ENCODE results near the gene HLF.

HLF gene

DNA sequence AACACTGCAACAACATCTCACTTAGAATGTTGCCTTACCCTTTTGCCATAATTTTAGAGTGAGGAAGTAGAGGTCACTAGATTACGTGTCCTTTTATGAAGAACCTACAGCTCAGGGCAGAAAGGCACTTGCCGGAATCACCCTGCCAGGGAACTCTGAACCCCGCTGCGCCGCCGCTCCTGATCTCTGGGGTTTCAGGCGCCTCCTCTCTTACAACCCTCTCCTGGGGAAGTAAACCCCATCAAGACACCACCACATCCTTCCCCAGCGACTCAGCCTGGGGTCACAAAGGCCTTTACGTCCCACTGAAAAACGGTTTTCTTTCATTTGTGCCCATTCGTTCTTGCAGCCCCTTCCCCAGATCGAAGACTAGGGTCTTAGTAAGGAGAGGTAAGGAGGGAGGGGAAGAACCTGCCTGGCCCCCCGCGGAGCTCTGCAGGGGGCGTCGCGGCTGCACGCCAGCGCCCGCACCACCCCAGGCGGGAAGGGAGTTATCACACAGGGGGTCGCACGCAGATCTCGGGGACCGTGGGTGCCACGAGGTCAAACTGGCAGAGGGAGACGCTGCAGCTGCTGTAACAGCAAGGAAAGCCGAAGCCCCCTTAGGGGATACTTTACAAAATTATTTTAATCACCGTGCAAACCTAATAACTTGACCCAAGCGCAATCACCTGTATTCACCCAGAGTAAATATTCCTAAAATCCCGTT lies 1.0 kb upstream of the HLF start:
- TF ChIP-seq, protein P1, sequence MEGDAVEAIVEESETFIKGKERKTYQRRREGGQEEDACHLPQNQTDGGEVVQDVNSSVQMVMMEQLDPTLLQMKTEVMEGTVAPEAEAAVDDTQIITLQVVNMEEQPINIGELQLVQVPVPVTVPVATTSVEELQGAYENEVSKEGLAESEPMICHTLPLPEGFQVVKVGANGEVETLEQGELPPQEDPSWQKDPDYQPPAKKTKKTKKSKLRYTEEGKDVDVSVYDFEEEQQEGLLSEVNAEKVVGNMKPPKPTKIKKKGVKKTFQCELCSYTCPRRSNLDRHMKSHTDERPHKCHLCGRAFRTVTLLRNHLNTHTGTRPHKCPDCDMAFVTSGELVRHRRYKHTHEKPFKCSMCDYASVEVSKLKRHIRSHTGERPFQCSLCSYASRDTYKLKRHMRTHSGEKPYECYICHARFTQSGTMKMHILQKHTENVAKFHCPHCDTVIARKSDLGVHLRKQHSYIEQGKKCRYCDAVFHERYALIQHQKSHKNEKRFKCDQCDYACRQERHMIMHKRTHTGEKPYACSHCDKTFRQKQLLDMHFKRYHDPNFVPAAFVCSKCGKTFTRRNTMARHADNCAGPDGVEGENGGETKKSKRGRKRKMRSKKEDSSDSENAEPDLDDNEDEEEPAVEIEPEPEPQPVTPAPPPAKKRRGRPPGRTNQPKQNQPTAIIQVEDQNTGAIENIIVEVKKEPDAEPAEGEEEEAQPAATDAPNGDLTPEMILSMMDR (IDR thresholded peaks at IDR 0.05): no peak

DNA sequence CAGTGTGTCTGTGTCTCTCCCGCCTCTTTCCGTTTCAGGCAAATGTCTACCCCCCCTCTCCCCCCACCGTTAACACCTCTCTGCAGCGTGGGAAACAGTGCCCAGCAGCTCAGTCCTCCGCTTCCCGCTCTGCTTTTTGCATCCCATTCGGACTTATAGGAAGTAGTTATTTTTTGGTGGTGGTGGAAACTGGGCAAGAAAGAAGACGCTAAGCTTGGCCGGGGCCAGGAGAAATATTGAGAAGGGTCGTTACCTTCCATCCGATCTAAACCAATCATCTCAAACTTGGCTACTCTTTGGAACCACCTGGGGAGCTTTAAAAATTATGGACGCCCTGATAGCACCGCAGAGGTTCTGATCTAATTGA lies 499 bp upstream of the HLF start:
- H3K9me3 ChIP-seq: no peaks in the 10 kb centered on the region
- H3K4me3 ChIP-seq (ENCODE audit: low read depth in 1 of 2, low read length in 1 of 2): no peak overlapping the region
- TF ChIP-seq, protein P1 (IDR thresholded peaks at IDR 0.05): no peak
- peaks cover 98% of the 10 kb centered on the region for H3K27me3 ChIP-seq
- H3K36me3 ChIP-seq: no peaks in the 10 kb centered on the region
- peaks cover 0 to 17% of the 10 kb centered on the region in 2 experiments for H3K4me1 ChIP-seq (ENCODE audit: control insufficient read depth in 1 of 2, insufficient read depth in 1 of 2, low read depth in 1 of 2, low read length in 1 of 2)
- H3K27ac ChIP-seq: no peak overlapping the region

More for the DNA sequence above, 1.0 kb upstream of the HLF start:
- Histone ChIP-seq H3K4me3 (ENCODE audit: low read depth in 1 of 2, low read length in 1 of 2) (no peak overlapping the region), H3K27me3 (peaks cover 94% of the 10 kb centered on the region), H3K27ac (no peak overlapping the region), H3K9me3 (no peaks in the 10 kb centered on the region), H3K4me1 (ENCODE audit: control insufficient read depth in 1 of 2, insufficient read depth in 1 of 2, low read depth in 1 of 2, low read length in 1 of 2) (peaks cover 0 to 17% of the 10 kb centered on the region in 2 experiments), H3K36me3 (no peaks in the 10 kb centered on the region)

DNA sequence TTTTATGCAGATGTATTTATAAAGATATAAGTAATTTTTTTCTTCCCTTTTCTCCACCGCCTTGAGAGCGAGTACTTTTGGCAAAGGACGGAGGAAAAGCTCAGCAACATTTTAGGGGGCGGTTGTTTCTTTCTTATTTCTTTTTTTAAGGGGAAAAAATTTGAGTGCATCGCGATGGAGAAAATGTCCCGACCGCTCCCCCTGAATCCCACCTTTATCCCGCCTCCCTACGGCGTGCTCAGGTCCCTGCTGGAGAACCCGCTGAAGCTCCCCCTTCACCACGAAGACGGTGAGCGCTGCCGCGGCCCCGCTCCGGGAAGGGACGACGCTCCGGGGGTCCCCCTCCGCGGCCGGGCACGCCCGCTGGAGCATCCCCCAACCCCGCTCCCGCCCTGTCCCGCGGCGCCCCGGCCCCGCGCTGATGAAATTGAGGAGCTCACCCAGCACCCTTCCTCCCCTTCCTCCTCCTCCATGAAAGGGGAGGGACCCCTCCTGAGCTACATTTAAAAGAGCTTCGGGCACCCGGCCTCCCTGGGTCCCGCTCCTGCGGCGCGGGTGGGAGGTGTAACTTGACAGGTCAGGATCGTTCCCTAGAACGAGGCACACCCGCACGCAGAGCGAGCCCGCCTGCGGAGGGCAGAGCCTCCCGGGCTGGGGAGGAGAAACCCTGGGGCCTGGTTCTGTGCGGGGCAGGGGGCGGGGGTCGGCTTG lies 706 bp downstream of the HLF start:
- no peak overlapping the region for H3K27ac ChIP-seq
- peaks cover 99% of the 10 kb centered on the region for H3K27me3 ChIP-seq
- no peaks in the 10 kb centered on the region for H3K9me3 ChIP-seq
- TF ChIP-seq, protein P1 (IDR thresholded peaks at IDR 0.05): no peak
- no peak overlapping the region for H3K4me3 ChIP-seq (ENCODE audit: low read depth in 1 of 2, low read length in 1 of 2)
- H3K4me1 ChIP-seq (ENCODE audit: control insufficient read depth in 1 of 2, insufficient read depth in 1 of 2, low read depth in 1 of 2, low read length in 1 of 2): peaks cover 0 to 17% of the 10 kb centered on the region in 2 experiments
- H3K36me3 ChIP-seq: no peaks in the 10 kb centered on the region

DNA sequence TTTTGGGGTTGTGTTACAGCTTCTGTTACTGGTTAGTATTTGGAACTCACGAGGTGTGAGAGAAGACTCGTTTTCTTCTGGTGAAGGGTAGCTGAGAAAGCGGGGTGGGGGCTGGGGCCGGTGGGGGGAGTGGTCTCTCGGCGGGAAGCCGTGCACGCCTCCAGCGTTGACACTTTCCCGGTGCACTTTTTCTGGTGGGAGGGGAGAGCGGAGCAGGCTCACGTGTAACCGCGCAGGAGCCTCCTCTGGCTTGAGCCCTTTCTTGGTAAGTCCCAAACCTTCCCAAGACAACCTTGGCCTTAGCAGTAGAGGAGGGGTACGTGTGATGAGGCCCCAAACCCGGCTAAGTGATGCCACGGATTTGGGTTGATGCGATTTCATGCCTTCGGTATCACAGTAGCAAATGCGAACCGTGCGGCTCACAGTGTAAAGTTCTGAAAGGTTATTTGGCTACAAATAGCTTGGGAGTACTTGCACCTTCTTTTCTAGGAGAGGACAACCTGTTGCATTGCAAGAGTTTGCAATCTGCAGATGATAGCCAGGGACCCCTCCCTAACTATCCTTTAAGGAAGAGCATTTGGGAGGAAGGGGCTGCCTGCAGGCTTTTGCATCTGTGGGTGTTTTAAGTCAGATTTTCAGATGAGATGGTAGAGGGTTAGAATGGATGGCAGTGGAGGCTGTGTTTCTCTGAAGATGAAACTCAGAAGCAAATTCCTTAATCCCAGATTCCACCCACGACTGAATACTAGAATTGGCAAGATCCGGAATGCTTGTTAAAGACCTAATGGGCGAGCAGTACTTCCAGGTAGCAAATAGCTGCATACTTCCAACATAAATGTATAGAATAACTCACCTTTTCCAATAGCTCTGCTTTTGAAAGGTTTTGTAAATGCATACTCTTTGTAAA lies 1.5 kb downstream of the HLF start:
- H3K9me3 ChIP-seq: no peaks in the 10 kb centered on the region
- H3K4me3 ChIP-seq (ENCODE audit: low read depth in 1 of 2, low read length in 1 of 2): no peak overlapping the region
- H3K27ac ChIP-seq: no peak overlapping the region
- no peaks in the 10 kb centered on the region for H3K36me3 ChIP-seq
- TF ChIP-seq, protein P1 (IDR thresholded peaks at IDR 0.05): no peak
- H3K4me1 ChIP-seq (ENCODE audit: control insufficient read depth in 1 of 2, insufficient read depth in 1 of 2, low read depth in 1 of 2, low read length in 1 of 2): peaks cover 0 to 17% of the 10 kb centered on the region in 2 experiments
- H3K27me3 ChIP-seq: peaks cover 100% of the 10 kb centered on the region

DNA sequence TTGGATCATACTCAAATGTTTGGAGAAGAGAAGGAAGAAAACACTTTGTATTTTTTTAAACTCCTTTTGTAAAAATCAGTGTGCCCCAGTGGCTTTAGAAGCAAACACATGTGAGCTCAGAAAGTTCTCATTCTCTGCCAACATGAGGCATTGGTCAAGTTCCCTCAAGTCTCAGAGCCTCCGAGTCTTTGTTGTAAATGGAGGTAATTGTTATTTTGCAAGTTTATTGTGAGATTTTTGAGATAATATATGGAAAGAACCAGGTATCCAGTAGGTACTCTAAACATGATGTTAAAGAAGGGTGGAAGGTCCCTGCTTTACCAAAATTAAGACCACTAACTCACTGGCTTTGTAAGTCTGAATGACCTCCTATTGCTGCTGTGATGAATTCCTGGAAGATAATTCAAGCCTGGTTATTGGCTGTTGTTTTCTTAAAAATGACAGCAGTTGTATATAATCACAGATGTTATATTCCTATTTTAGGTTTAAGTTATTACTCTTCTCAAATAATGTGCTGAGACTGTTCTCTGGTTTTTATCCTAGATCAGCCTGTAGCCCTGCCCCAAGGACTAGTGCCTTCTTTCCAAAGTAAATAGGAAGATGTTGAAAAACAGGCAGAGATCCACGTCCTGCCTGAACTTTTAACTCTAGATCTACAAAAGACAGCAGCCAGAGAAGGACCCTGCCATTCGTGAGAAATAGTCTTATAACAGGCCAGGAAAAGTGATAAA lies 2.4 kb downstream of the HLF start:
- Histone ChIP-seq H3K27me3 (peaks cover 100% of the 10 kb centered on the region), H3K4me1 (ENCODE audit: control insufficient read depth in 1 of 2, insufficient read depth in 1 of 2, low read depth in 1 of 2, low read length in 1 of 2) (peaks cover 0 to 17% of the 10 kb centered on the region in 2 experiments), H3K9me3 (no peaks in the 10 kb centered on the region), H3K4me3 (ENCODE audit: low read depth in 1 of 2, low read length in 1 of 2) (no peak overlapping the region), H3K36me3 (no peaks in the 10 kb centered on the region), H3K27ac (no peak overlapping the region)
- TF ChIP-seq, protein P1 (IDR thresholded peaks at IDR 0.05): no peak
